ENCODE measurements around the gene ZIC1. TPM values are rescaled to one million over a fixed set of nuclear protein-coding genes. Genes with fewer than 3 reads are reported as not detected.

The ZIC1 gene
- total RNA-seq, 2 donors from 2014 or later = not detected

DNA sequence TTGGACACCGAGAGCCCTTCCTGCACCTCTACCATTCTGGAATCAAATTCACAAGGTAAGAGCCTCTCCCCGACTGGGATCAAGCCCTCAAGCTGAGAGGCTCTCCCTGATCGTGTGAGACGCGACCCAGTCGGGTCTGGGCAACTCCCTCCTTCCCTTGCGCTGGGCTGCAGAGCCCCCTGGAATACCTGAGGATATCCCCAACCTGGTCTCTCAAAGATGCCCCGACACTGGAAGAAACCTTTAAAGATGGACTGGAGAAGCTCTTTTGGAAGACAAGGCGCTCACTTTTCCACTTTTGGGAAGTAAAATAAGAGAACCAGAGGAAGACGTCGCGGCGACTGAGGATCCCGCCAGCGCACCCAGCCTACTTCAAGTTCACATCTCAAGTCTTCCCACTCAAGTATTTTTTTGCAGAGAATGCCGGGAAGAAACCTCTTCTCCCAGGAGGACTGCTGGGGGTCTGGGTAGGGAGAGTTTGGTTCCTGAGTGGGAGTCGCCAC, 36.6 kb upstream of the ZIC1 start:
- Mint-ChIP-seq H3K27ac (no peak overlapping the region), H3K36me3 (ENCODE audit: low read depth) (no peaks in the 10 kb centered on the region), H3K9me3 (no peaks in the 10 kb centered on the region), H3K4me1 (peaks cover 19% of the 10 kb centered on the region), H3K4me3 (peak overlapping the region; percentile 8), H3K27me3 (ENCODE audit: insufficient read depth) (peaks cover 100% of the 10 kb centered on the region)
- peak; percentile 66 for DNase-seq
- H3K27ac ChIP-seq (ENCODE audit: low read depth, low read length) = no peak overlapping the region
- peaks cover 4% of the 10 kb centered on the region for H3K4me1 ChIP-seq (ENCODE audit: control insufficient read depth, insufficient read depth, low read length)
- H3K9me3 ChIP-seq (ENCODE audit: control insufficient read depth, low read length) = no peaks in the 10 kb centered on the region
- peaks cover 100% of the 10 kb centered on the region for H3K27me3 ChIP-seq (ENCODE audit: control insufficient read depth, insufficient read depth, low read length, poor library complexity, severe bottlenecking)
- no peak overlapping the region for H3K4me3 ChIP-seq (ENCODE audit: low read length)
- TF ChIP-seq, protein P1, sequence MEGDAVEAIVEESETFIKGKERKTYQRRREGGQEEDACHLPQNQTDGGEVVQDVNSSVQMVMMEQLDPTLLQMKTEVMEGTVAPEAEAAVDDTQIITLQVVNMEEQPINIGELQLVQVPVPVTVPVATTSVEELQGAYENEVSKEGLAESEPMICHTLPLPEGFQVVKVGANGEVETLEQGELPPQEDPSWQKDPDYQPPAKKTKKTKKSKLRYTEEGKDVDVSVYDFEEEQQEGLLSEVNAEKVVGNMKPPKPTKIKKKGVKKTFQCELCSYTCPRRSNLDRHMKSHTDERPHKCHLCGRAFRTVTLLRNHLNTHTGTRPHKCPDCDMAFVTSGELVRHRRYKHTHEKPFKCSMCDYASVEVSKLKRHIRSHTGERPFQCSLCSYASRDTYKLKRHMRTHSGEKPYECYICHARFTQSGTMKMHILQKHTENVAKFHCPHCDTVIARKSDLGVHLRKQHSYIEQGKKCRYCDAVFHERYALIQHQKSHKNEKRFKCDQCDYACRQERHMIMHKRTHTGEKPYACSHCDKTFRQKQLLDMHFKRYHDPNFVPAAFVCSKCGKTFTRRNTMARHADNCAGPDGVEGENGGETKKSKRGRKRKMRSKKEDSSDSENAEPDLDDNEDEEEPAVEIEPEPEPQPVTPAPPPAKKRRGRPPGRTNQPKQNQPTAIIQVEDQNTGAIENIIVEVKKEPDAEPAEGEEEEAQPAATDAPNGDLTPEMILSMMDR (conservative IDR thresholded peaks at IDR 0.05) = no peak
- WGBS, 2 experiments (ENCODE audit: insufficient coverage in 1 of 2, insufficient read length in 1 of 2) = 1 to 4% methylated on average over 14 to 17 of the region's 17 CpGs
- H3K36me3 ChIP-seq (ENCODE audit: control insufficient read depth, insufficient read depth, low read length) = no peaks in the 10 kb centered on the region
- no peak overlapping the region for H3K9ac ChIP-seq (ENCODE audit: extremely low read depth, low read length, poor library complexity, severe bottlenecking)

DNA sequence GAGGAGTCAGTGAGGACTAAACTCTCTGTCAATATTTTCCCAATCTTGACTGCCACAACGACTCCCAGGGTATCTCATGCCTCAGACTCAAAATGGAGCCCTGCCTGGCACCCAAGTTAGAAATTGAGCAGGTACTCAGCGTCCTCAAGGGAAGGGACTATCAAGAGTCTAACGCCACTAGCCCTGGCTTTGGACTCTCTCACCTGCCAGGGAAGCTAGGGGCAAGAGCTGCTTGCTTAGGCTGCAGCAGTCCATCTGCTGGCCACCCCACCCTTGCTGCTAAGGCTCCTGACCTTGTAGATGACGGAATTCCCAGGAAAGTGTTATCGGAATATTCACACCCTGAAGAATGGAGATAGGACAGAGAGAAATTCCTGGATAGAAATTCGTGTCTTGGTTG, 35.9 kb upstream of the ZIC1 start:
- no peak overlapping the region for H3K27ac ChIP-seq (ENCODE audit: low read depth, low read length)
- TF ChIP-seq, protein P1 (conservative IDR thresholded peaks at IDR 0.05) = no peak
- Mint-ChIP-seq H3K27me3 (ENCODE audit: insufficient read depth) (peaks cover 100% of the 10 kb centered on the region), H3K4me3 (no peak overlapping the region), H3K36me3 (ENCODE audit: low read depth) (no peaks in the 10 kb centered on the region), H3K4me1 (peaks cover 25% of the 10 kb centered on the region), H3K9me3 (no peaks in the 10 kb centered on the region), H3K27ac (no peak overlapping the region)
- peaks cover 4% of the 10 kb centered on the region for H3K4me1 ChIP-seq (ENCODE audit: control insufficient read depth, insufficient read depth, low read length)
- no peak overlapping the region for H3K4me3 ChIP-seq (ENCODE audit: low read length)
- no peaks in the 10 kb centered on the region for H3K9me3 ChIP-seq (ENCODE audit: control insufficient read depth, low read length)
- H3K27me3 ChIP-seq (ENCODE audit: control insufficient read depth, insufficient read depth, low read length, poor library complexity, severe bottlenecking) = peaks cover 100% of the 10 kb centered on the region
- no peak overlapping the region for H3K9ac ChIP-seq (ENCODE audit: extremely low read depth, low read length, poor library complexity, severe bottlenecking)
- no peaks in the 10 kb centered on the region for H3K36me3 ChIP-seq (ENCODE audit: control insufficient read depth, insufficient read depth, low read length)
- WGBS, 2 experiments (ENCODE audit: insufficient coverage in 1 of 2, insufficient read length in 1 of 2) = 7 to 24% methylated on average over 5 to 6 of the region's 6 CpGs
- peak; percentile 76 for DNase-seq

DNA sequence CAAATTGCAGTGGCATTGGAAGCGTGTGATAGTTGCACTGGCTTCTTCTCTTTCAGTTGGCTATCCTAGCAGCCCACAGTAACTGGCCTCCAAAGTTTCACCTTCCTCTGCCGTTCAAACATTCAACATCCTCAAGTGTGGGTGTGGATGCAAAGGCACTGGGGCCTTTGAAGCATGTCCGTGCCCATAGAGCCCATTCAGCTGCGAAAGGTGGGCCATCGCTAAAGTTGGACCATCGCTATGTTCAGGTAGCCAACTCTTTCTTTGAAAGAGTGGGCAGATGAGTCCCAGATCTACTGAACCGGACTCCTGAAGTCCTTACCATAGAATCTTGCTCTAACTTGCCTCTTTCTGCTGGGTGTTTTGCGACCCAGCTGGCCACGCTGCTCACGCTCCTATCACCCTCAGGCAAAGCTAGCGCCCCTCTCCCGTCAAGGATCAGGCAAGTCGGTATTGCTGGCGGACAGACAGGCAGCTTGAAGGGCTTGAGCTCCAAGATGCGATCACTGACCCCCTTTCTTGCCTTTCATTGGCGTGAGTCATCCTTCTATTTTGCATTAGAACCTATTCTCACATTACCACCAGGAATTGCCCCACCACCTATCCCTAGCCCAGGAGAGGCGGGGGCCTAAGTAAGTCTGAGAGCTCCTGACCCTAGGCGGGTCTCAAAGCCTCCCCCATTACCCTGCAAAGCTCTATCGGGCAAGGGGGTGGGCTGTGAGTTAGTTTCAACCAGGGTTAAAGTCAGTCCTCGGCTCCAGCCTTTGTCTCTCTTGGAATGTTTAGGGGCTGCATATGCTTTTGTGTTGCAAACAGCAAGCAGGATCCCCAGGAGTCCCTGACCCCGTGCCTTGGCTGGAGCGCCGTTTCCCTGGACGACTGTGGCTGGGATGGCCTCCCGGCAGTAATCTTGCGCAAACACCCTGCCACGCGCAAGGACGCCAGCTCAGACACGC, 31.5 kb upstream of the ZIC1 start:
- peak; percentile 89 for DNase-seq
- H3K27ac ChIP-seq (ENCODE audit: low read depth, low read length) = peak overlapping the region; percentile 87
- Mint-ChIP-seq H3K9me3 (no peaks in the 10 kb centered on the region), H3K27ac (no peak overlapping the region), H3K27me3 (ENCODE audit: insufficient read depth) (peaks cover 99% of the 10 kb centered on the region), H3K4me1 (peaks cover 27% of the 10 kb centered on the region), H3K4me3 (peak overlapping the region; percentile 42), H3K36me3 (ENCODE audit: low read depth) (no peaks in the 10 kb centered on the region)
- no peaks in the 10 kb centered on the region for H3K36me3 ChIP-seq (ENCODE audit: control insufficient read depth, insufficient read depth, low read length)
- no peaks in the 10 kb centered on the region for H3K9me3 ChIP-seq (ENCODE audit: control insufficient read depth, low read length)
- WGBS, 2 experiments (ENCODE audit: insufficient coverage in 1 of 2, insufficient read length in 1 of 2) = 4 to 12% methylated on average over 8 to 30 of the region's 30 CpGs
- no peak overlapping the region for H3K9ac ChIP-seq (ENCODE audit: extremely low read depth, low read length, poor library complexity, severe bottlenecking)
- no peak overlapping the region for H3K4me3 ChIP-seq (ENCODE audit: low read length)
- TF ChIP-seq, protein P1 (conservative IDR thresholded peaks at IDR 0.05) = no peak
- H3K27me3 ChIP-seq (ENCODE audit: control insufficient read depth, insufficient read depth, low read length, poor library complexity, severe bottlenecking) = peaks cover 100% of the 10 kb centered on the region
- peaks cover 4% of the 10 kb centered on the region for H3K4me1 ChIP-seq (ENCODE audit: control insufficient read depth, insufficient read depth, low read length)

All from endodermal cell (in vitro differentiated cells).